Panc1 (cell line): ENCODE results near the gene KANSL3. TPM values are rescaled to one million over a fixed set of nuclear protein-coding genes. Genes with fewer than 3 reads are reported as not detected.

Experiments
- ATAC-seq: fragments of 200-7000 bp; cut with Tn5 transposase; 2 replicates; pipeline ENCODE4 v1.9.1; 2020; ENCODE audit warnings: mild to moderate bottlenecking, moderate library complexity
- BruUV-seq: library from RNA; stranded (reverse); fragments of 400-500 nt; replicated peaks from 2 replicates; lab custom pipeline; 2021; lab: Mats Ljungman, UMichigan
- CTCF ChIA-PET: fragments of 300-600 bp; sonication (Branson Sonifier 250); formaldehyde crosslinking; loops from one replicate; lab custom pipeline; 2022; ENCODE audit warnings: antibody characterized with exemption; lab: Charles Lee
- POLR2A ChIA-PET: fragments of 300-600 bp; sonication (Branson Sonifier 250); formaldehyde crosslinking; loops from one replicate; lab custom pipeline; 2022; ENCODE audit warnings: antibody characterized with exemption; lab: Charles Lee
- DNase-seq: peaks from one replicate; pipeline ENCODE4 v3.0.0-alpha.2; 2010; ENCODE audit warnings: low read depth, low spot score
- H3K27ac ChIP-seq: 2 replicates; pipeline ENCODE4 v1.5.1; 2011; ENCODE audit warnings: mild to moderate bottlenecking, low read length, inconsistent platforms
- H3K27me3 ChIP-seq: fragments of 200-500 bp; sonication (Bioruptor generic); 2 replicates; pipeline ENCODE4 v1.6.0; 2014; ENCODE audit warnings: low read length, inconsistent platforms; ENCODE audit not compliant: control insufficient read depth, insufficient read depth
- H3K36me3 ChIP-seq: fragments of 200-500 bp; sonication (Bioruptor generic); 2 replicates; pipeline ENCODE4 v1.5.1; 2014; ENCODE audit warnings: inconsistent platforms, mild to moderate bottlenecking, low read length, moderate library complexity; ENCODE audit not compliant: control insufficient read depth, insufficient read depth
- H3K4me1 ChIP-seq: 2 replicates; pipeline ENCODE4 v1.5.1; 2011; ENCODE audit warnings: inconsistent platforms, mild to moderate bottlenecking, low read length, moderate library complexity; ENCODE audit not compliant: control insufficient read depth, insufficient read depth
- H3K4me3 ChIP-seq, 2 experiments: 2 replicates each; pipeline ENCODE4 v1.5.1; 2011 to 2012; ENCODE audit warnings: low read depth in 2 of 2, low read length in 2 of 2, mild to moderate bottlenecking in 2 of 2, inconsistent platforms in 1 of 2, moderate library complexity in 1 of 2
- H3K9me3 ChIP-seq: fragments of 200-500 bp; sonication (Bioruptor generic); 2 replicates; pipeline ENCODE4 v1.5.1; 2014; ENCODE audit warnings: low read depth, mild to moderate bottlenecking, inconsistent platforms, low read length, moderate library complexity; ENCODE audit not compliant: control insufficient read depth, insufficient read depth
- POLR2AphosphoS5 ChIP-seq: IDR thresholded peaks from 2 replicates; pipeline ENCODE4 v1.6.1; 2012; ENCODE audit warnings: mild to moderate bottlenecking, low read depth, low read length, moderate library complexity
- SIN3A ChIP-seq: IDR thresholded peaks from 2 replicates; pipeline ENCODE4 v1.6.1; 2012; ENCODE audit warnings: low read depth, mild to moderate bottlenecking, low read length, moderate library complexity, borderline replicate concordance; ENCODE audit not compliant: insufficient read depth
- TCF7L2 ChIP-seq: IDR thresholded peaks from 2 replicates; pipeline ENCODE4 v1.6.1; 2011; ENCODE audit warnings: mild to moderate bottlenecking, low read depth, low read length, inconsistent platforms
- in situ Hi-C: cut with HindIII; loops from 2 replicates; pipeline ENCODE4 v1.10.0; 2016; ENCODE audit warnings: low sequenced_read_pairs, low pct_unique_long_range_greater_than_20kb
- intact Hi-C: fragments of 100-400 bp; cut with micrococcal nuclease; formaldehyde crosslinking; loops from one replicate; pipeline ENCODE4 v1.10.0; 2022; ENCODE audit not compliant: unreplicated experiment
- total RNA-seq: library from RNA; stranded (reverse); gene quantifications from one replicate; pipeline ENCODE4 v1.2.1, GENCODE V29; 2021; ENCODE audit not compliant: unreplicated experiment
- TF ChIP-seq, protein P1 (sequence below): fragments of 450-650 bp; IDR thresholded peaks from 2 replicates; pipeline ENCODE4 v1.5.1; 2017; ENCODE audit warnings: mild to moderate bottlenecking
- TF ChIP-seq, protein P2 (sequence below), 2 experiments: IDR thresholded peaks; 2 replicates each; pipeline ENCODE4 v1.6.1; 2011 to 2012; ENCODE audit warnings: low read depth in 2 of 2, control low read depth in 1 of 2, low read length in 1 of 2, mild to moderate bottlenecking in 1 of 2, moderate library complexity in 1 of 2; ENCODE audit not compliant: insufficient read depth in 1 of 2

KANSL3 gene
- total RNA-seq, 1 experiment from 2014 or later: 50.3 TPM

DNA sequence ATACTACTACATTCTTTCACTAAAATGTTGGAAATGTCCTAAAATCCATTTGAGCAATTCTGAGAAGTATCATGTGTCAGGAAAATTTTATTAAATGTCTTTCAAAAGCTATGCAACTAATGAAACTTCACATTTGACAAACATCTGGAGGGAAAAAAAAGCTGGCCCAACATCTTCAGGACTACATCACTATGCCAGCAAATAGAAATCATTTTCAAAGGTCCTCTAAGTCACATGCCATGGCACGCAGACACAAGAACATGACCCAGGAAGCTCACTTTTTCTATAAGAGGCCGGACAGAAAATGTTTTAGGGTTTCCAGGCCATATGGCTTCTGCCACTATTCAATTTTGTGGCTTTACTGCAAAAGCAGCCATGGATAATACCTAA, 11.6 kb downstream of the KANSL3 start:
- ATAC-seq (no peak), DNase-seq (no peak)
- Histone ChIP-seq H3K27me3 (no peaks in the 10 kb centered on the region), H3K4me1 (no peaks in the 10 kb centered on the region), H3K9me3 (no peaks in the 10 kb centered on the region), H3K27ac (no peak overlapping the region), H3K4me3 (no peak overlapping the region), H3K36me3 (peaks cover 24% of the 10 kb centered on the region)
- ChIA-PET CTCF (no interaction called here), POLR2A (no interaction called here)
- TF ChIP-seq TCF7L2 (no peak), SIN3A (no peak), POLR2AphosphoS5 (no peak)
- TF ChIP-seq, protein P1, sequence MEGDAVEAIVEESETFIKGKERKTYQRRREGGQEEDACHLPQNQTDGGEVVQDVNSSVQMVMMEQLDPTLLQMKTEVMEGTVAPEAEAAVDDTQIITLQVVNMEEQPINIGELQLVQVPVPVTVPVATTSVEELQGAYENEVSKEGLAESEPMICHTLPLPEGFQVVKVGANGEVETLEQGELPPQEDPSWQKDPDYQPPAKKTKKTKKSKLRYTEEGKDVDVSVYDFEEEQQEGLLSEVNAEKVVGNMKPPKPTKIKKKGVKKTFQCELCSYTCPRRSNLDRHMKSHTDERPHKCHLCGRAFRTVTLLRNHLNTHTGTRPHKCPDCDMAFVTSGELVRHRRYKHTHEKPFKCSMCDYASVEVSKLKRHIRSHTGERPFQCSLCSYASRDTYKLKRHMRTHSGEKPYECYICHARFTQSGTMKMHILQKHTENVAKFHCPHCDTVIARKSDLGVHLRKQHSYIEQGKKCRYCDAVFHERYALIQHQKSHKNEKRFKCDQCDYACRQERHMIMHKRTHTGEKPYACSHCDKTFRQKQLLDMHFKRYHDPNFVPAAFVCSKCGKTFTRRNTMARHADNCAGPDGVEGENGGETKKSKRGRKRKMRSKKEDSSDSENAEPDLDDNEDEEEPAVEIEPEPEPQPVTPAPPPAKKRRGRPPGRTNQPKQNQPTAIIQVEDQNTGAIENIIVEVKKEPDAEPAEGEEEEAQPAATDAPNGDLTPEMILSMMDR: no peak
- TF ChIP-seq, protein P2, sequence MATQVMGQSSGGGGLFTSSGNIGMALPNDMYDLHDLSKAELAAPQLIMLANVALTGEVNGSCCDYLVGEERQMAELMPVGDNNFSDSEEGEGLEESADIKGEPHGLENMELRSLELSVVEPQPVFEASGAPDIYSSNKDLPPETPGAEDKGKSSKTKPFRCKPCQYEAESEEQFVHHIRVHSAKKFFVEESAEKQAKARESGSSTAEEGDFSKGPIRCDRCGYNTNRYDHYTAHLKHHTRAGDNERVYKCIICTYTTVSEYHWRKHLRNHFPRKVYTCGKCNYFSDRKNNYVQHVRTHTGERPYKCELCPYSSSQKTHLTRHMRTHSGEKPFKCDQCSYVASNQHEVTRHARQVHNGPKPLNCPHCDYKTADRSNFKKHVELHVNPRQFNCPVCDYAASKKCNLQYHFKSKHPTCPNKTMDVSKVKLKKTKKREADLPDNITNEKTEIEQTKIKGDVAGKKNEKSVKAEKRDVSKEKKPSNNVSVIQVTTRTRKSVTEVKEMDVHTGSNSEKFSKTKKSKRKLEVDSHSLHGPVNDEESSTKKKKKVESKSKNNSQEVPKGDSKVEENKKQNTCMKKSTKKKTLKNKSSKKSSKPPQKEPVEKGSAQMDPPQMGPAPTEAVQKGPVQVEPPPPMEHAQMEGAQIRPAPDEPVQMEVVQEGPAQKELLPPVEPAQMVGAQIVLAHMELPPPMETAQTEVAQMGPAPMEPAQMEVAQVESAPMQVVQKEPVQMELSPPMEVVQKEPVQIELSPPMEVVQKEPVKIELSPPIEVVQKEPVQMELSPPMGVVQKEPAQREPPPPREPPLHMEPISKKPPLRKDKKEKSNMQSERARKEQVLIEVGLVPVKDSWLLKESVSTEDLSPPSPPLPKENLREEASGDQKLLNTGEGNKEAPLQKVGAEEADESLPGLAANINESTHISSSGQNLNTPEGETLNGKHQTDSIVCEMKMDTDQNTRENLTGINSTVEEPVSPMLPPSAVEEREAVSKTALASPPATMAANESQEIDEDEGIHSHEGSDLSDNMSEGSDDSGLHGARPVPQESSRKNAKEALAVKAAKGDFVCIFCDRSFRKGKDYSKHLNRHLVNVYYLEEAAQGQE (IDR thresholded peaks at IDR 0.05; ENCODE audit: insufficient read depth in 1 of 2, low read depth in 2 of 2, low read length in 1 of 2): no peak
- BruUV-seq: no TSS peak
- intact Hi-C loops: no loop called here
- in situ Hi-C loops: no loop called here

GRCh38 chr2:96625571-96626552, 12.2 kb downstream of the KANSL3 start:
- peaks cover 20% of the 10 kb centered on the region for H3K36me3 ChIP-seq
- in situ Hi-C loops (no loop called here), intact Hi-C loops (no loop called here)
- CTCF ChIA-PET: no interaction called here
- POLR2A ChIA-PET: no interaction called here
- ATAC-seq (no peak), DNase-seq (no peak)
- no peaks in the 10 kb centered on the region for H3K27me3 ChIP-seq
- no peak overlapping the region for H3K27ac ChIP-seq
- TF ChIP-seq, protein P1: no peak
- TF ChIP-seq, protein P2 (IDR thresholded peaks at IDR 0.05; ENCODE audit: insufficient read depth in 1 of 2, low read depth in 2 of 2, low read length in 1 of 2): no peak
- TF ChIP-seq SIN3A (no peak), TCF7L2 (no peak), POLR2AphosphoS5 (no peak)
- no TSS peak for BruUV-seq
- no peaks in the 10 kb centered on the region for H3K9me3 ChIP-seq
- no peaks in the 10 kb centered on the region for H3K4me1 ChIP-seq
- no peak overlapping the region for H3K4me3 ChIP-seq
